Measurements from ENCODE around the gene CYB561.

Gene CYB561, protein sequence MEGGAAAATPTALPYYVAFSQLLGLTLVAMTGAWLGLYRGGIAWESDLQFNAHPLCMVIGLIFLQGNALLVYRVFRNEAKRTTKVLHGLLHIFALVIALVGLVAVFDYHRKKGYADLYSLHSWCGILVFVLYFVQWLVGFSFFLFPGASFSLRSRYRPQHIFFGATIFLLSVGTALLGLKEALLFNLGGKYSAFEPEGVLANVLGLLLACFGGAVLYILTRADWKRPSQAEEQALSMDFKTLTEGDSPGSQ

GRCh38 chr17:63445954-63446752 lies at the start of gene CYB561:
Gene CYB561 (minus strand): TSS chr17:63446306. CDS start chr17:63437547, 8,759 bp downstream.
- peak; percentile 71 for DNase-seq (ENCODE audit: low read depth)

GRCh38 chr17:63495491-63495890 lies 49.4 kb upstream of the CYB561 start:
- no peak for DNase-seq (ENCODE audit: low read depth)

- DNase-seq (ENCODE audit: low read depth) = no peak
Observed at GRCh38 chr17:63494300-63494928, 48.3 kb upstream of the CYB561 start.

- DNase-seq (ENCODE audit: low read depth) = no peak
Observed at GRCh38 chr17:63493411-63493810, 47.3 kb upstream of the CYB561 start.

- DNase-seq (ENCODE audit: low read depth) = no peak
Observed at GRCh38 chr17:63492940-63493339, 46.8 kb upstream of the CYB561 start.

DNA sequence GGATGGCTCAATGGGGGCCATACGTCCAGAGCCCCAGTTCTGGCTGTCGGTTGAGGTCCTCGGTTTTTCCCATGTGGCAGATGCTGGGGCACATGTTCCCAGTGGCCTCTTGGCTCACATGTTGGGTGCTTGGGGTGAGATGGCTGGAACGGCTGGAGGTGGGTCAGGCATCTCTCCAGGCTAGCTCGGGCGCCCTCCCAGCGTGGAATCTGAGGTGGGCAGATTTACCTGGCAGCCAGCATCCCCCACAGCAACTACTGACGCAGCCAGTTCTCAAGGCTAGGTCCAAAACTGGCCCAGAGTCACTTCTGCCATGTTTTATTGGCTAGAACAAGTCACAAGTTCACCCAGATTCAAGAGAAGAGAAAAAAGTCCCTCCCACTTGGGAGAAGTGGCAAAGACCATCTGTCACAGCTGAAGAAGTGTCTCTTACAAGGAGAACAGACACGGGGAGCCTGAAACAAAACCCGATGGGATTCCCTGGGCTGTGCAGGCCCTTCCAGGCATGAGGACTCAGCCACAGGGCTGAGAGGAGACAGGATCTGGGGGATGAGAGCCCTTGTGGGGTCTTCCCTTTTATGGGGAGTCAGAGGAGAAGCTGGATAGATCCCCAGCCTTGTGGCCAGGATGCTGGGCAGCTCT lies 46.0 kb upstream of the CYB561 start:
- no peak for DNase-seq (ENCODE audit: low read depth)

- no peak for DNase-seq (ENCODE audit: low read depth)
Observed at GRCh38 chr17:63491413-63491812, 45.3 kb upstream of the CYB561 start.

DNA sequence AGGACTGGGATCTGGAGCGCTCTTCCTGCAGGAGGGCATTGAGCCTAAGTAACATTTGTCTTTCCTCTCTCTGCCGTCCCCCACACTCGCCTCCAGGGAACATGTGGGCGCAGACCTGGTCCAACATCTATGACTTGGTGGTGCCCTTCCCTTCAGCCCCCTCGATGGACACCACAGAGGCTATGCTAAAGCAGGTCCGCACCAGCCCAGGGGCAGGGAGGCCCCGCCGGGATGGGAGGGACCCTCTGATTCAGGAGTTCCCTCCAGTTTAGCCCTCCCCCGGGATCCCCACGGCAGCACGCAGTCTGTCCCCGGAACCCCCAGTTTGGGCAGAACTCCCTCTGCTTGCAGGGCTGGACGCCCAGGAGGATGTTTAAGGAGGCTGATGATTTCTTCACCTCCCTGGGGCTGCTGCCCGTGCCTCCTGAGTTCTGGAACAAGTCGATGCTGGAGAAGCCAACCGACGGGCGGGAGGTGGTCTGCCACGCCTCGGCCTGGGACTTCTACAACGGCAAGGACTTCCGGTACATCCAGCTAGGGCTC lies 44.8 kb upstream of the CYB561 start:
- no peak for DNase-seq (ENCODE audit: low read depth)

GRCh38 chr17:63490329-63490728 lies 44.2 kb upstream of the CYB561 start:
- no peak for DNase-seq (ENCODE audit: low read depth)

GRCh38 chr17:63489291-63489690 lies 43.2 kb upstream of the CYB561 start:
- no peak for DNase-seq (ENCODE audit: low read depth)

GRCh38 chr17:63488851-63489250 lies 42.7 kb upstream of the CYB561 start:
- DNase-seq (ENCODE audit: low read depth) = no peak

- no peak for DNase-seq (ENCODE audit: low read depth)
Observed at GRCh38 chr17:63487014-63487339, 40.9 kb upstream of the CYB561 start.

GRCh38 chr17:63486317-63487013 lies 40.4 kb upstream of the CYB561 start:
- no peak for DNase-seq (ENCODE audit: low read depth)

DNA sequence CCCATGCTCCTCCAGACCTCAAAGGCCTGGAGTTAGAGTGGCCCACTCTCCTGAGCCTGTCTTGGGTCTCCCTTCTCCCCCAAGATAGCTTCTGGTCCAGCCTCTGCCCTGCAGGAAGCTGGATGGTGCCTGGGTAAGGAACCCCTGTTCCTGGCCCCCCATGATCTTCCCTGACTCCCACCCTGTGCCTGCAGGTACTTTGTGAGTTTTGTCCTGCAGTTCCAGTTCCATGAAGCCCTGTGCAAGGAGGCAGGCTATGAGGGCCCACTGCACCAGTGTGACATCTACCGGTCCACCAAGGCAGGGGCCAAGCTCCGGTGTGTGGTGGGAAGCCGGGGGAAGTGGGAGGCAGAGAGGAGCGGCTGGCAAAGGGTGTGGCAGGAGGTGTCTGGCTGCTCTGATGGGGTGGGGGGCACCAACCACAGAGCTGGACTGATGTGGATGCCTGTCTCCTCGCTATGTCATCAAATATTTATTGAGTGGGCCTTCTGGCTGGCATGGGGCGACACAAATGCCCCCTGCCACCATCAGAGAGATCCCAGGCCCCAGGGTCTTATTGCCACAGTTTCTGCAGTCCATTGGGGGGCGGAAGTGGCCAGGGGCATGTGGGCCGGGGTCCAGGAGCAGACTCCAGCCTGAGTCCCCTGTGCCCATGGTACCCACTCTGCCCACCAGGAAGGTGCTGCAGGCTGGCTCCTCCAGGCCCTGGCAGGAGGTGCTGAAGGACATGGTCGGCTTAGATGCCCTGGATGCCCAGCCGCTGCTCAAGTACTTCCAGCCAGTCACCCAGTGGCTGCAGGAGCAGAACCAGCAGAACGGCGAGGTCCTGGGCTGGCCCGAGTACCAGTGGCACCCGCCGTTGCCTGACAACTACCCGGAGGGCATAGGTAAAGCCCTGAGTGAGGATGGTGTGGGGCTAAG lies 37.8 kb upstream of the CYB561 start:
- DNase-seq (ENCODE audit: low read depth) = no peak

GRCh38 chr17:63483038-63483437 lies 36.9 kb upstream of the CYB561 start:
- no peak for DNase-seq (ENCODE audit: low read depth)

GRCh38 chr17:63482509-63482908 lies 36.4 kb upstream of the CYB561 start:
- no peak for DNase-seq (ENCODE audit: low read depth)

GRCh38 chr17:63481488-63481870 lies 35.4 kb upstream of the CYB561 start:
- DNase-seq (ENCODE audit: low read depth) = no peak

DNA sequence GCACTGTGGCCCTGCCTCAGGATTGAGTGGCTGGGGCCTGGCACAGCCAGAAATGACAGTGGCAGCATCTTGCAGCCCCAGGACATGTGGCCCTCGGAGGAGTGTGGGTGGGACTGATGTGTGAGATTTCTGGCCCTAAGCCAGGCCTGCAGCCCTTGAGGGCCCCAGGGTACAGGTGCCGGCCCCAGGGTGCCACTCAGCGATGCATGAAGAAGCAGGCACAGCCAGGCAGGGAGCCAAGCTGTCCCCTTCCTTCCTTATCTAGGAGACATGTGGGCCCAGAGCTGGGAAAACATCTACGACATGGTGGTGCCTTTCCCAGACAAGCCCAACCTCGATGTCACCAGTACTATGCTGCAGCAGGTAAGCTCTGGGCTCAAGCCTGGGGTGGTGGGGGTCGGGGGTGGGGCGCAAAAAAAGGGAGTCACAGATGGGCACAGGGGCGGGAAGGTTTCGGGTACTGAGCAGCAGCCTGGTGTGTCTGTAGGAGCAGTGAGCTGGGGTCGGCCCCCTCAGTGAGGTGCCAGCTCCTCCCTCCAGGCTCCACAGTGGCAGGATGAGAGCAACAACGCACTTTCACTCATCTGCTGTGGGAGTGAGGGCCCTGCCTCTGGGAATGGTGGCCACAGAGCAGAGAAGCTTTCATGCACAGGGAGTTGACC lies 34.9 kb upstream of the CYB561 start:
- no peak for DNase-seq (ENCODE audit: low read depth)

- DNase-seq (ENCODE audit: low read depth) = no peak
Observed at GRCh38 chr17:63480192-63480784, 34.2 kb upstream of the CYB561 start.
